ENCODE data around the gene ABHD17A.

ABHD17A gene

GRCh38 chr19:1832046-1832663, 53.1 kb downstream of the ABHD17A start:
- DNase-seq, result no peak

DNA sequence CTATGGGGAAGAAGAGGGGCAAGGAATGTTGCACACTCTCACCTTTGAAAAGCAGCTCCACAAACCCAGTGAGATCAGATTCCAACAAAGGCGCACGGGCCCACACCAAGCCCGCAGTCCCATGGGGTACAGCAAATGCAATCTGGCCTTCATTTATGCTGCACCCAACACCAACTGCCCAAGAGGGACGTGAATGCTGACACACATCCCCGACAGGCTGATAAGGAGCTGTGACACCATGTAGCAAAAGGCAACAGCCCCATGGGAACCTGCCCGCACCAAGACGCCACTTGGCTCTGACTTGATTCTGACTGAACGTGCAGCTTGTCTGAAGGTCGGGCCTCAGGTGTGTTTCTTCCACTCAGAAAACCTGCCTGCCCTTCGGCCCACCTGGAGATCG, 54.3 kb downstream of the ABHD17A start:
- DNase-seq, result no peak

DNA sequence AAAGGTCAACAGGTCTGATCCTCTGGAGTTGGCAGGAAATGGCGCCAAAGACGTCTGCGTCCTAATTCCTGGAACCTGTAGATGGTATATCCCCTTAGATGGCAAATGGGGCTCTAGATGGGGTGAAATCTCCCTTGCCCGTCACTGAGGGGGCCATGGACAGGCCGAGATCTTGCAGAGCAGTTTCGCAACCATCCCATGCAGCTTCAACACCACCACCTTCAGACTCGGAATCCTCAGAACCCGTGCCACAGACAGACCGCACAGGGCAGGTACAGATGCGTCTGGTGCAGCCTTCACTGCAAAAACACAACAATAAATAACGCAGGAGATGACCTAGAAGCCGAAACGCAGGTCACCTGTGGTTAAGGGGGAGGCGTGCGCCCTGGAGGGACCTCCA, 54.7 kb downstream of the ABHD17A start:
- no peak for DNase-seq

DNA sequence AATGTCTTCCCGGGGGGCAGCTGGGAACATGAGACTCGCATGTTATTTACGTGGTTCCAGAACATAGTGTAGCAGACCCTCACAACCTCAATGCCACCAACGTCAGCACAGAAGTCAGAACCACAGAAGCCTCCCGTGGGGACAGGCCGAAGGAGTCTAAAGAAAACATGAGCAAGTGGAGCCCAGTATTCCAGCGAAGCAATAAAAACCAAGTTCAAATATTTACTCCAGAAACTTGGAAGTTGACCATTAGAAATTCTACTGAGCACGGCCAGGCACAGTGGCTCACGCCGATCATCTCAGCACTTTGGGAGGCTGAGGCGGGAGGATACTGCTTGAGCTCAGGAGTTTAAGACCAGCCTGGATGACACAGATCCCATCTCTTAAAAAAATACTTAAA, 55.3 kb downstream of the ABHD17A start:
- DNase-seq, result no peak

DNA sequence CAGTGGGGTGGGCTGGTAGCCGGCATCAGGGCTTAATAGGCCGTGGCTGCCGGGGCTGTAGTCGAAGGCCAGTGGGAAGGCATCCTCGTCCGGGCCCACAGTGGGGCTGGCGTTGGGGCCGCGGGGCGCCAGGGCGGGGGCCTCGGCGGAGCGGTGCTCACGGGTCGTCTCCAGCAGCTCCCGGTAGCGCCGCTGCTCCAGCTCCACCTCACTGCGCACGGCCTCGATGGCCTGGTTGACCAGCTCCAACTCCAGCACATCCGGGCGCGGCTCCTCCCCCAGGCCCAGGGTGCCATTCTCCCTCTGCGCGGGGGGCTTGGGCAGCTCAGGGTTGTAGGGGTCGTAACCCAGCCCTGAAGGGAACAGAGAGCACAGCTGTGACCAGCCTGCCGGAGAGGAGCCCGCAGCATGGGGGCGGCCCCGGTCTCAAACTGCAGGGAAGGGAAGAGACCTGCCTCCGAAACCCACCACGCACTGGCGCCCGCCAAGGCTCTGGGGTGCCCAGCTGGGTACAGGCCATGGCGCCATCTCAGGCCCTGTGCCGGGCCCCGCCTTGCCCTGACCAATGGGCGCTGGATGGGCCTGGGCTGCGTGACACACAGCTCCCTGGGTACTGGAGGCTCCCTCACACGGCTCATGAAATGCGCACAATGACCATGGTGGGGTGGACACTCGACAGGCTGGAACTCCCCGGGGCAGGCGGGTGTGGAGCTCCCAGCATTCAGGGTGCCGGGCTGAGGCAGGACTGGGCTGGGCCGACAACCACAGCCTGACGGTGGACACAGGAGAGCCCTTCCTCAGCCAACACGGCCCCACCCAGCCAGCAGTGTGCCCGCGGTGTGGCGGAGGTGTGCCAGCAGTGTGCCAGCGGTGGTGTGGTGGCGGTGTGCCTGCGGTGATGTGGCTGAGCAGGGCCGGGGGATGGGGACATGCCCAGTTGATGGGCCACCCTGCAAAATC, 56.7 kb downstream of the ABHD17A start:
- DNase-seq, result no peak

DNA sequence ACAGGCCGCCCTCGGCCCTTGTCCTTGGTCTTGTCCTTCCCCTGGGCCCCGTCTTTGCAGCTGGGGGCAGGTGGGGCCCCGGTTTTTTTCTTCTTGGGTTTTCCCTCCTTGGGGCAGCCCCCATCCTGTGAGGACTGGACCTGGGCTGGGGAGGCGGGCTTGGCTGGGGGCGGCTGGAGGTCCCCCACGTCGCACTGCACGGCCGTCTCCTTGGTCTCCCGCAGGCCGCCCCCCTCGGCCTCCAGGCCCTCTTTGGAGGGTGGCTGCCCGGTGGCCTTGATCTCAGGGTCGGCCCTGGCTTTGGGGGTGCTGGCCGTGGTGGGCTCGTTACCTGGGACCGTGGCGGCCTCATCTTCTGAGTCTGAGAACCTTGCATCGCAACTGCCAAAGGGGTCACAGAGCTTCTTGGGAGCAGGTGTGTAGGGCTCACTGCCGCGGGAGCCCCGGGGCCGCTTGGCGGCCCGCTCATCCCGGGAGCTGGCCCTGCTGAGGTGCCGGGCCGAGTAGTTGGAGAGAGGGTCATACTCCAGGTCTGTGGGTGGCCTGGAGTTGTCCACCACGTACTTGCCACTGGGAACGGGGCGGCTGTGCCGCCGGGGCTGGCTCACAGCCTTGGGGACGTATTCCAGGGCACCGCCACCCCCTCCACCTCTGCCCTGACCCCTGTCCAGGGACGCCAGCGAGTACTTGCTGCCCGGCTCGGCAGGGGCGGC, 57.6 kb downstream of the ABHD17A start:
- no peak for DNase-seq

Measured in DMS79 treated with DMSO at 0.1 percent for 48 hours (cell line).